GM23338 (cell line): ENCODE results near the gene PRPF18.

Experiments used
- CTCF ChIP-seq, 2 experiments: fragments of 200-600 bp in 1 of 2; sonication (generic) in 1 of 2; conservative IDR thresholded peaks; 2 replicates each; pipeline versions ENCODE4 v1.5.1 to v1.6.1; 2016 to 2017; ENCODE audit warnings: antibody characterized with exemption in 2 of 2, low read depth in 2 of 2, mild to moderate bottlenecking in 2 of 2, moderate library complexity in 1 of 2
- EZH2 ChIP-seq: fragments of 200-600 bp; sonication (generic); IDR thresholded peaks from one replicate; pipeline ENCODE4 v1.8.0; 2017; ENCODE audit warnings: antibody characterized with exemption, mild to moderate bottlenecking, low read depth; ENCODE audit not compliant: unreplicated experiment
- JUNB ChIP-seq: IDR thresholded peaks from one replicate; pipeline ENCODE4 v1.6.1; 2016; ENCODE audit warnings: antibody characterized with exemption; ENCODE audit not compliant: unreplicated experiment
- REST ChIP-seq: IDR thresholded peaks from one replicate; pipeline ENCODE4 v1.6.1; 2018; ENCODE audit warnings: antibody characterized with exemption; ENCODE audit not compliant: unreplicated experiment
- ZNF114 ChIP-seq: fragments of 250-450 bp; sonication (Bioruptor Pico); IDR thresholded peaks from 2 replicates; pipeline ENCODE4 v1.5.0; 2020; ENCODE audit warnings: mild to moderate bottlenecking, moderate library complexity

GRCh38 chr10:13637894-13638293 lies 51.1 kb downstream of the PRPF18 start:
- no peak for TF ChIP-seq CTCF (conservative IDR thresholded peaks at IDR 0.05; ENCODE audit: low read depth in 2 of 2)
- no peak for TF ChIP-seq EZH2
- TF ChIP-seq REST: no peak
- no peak for TF ChIP-seq JUNB
- TF ChIP-seq ZNF114 (CRISPR knock-in tag): no peak
